HG03354 (cell line): ENCODE results near the gene LIMD2.
"Not testable (repeated sequence)": the region's sequence is repeated elsewhere in the genome, so short reads cannot be mapped to it uniquely, and the experiment has no call there.

Source experiments
- ATAC-seq: cut with Tn5 transposase; IDR thresholded peaks from one replicate; pipeline ENCODE4 v1.9.1; 2021; ENCODE audit warnings: mild to moderate bottlenecking; ENCODE audit not compliant: unreplicated experiment, poor library complexity, severe bottlenecking

The LIMD2 gene

GRCh38 chr17:63699638-63700527 is at the start of gene LIMD2:
Gene LIMD2, minus strand, starts transcription at chr17:63700125. Its CDS starts 827 bp downstream, at chr17:63699298.
- peak; percentile 22 for ATAC-seq

GRCh38 chr17:63741408-63742173 is 41.7 kb upstream of the LIMD2 start, which contains the start of gene STRADA:
Gene STRADA, minus strand, starts transcription at chr17:63741799. Its CDS starts 13,430 bp downstream, at chr17:63728369.
- ATAC-seq, result peak; percentile 87

GRCh38 chr17:63741143-63741407 is 41.1 kb upstream of the LIMD2 start:
- peak; percentile 27 for ATAC-seq

- no peak for ATAC-seq
These were observed 40.7 kb upstream of the LIMD2 start for GRCh38 chr17:63740464-63741142.

- no peak for ATAC-seq
These were observed 35.8 kb upstream of the LIMD2 start for GRCh38 chr17:63735691-63736090.

- no peak for ATAC-seq
These were observed 22.5 kb upstream of the LIMD2 start for GRCh38 chr17:63722403-63722802.

- ATAC-seq, result not testable (repeated sequence)
These were observed 20.3 kb upstream of the LIMD2 start for GRCh38 chr17:63720194-63720593.

GRCh38 chr17:63718988-63719387 is 19.1 kb upstream of the LIMD2 start:
- no peak for ATAC-seq

- ATAC-seq, result no peak
These were observed 16.5 kb upstream of the LIMD2 start for GRCh38 chr17:63716426-63716825.

GRCh38 chr17:63714550-63715277 is 14.8 kb upstream of the LIMD2 start:
- no peak for ATAC-seq

- ATAC-seq, result no peak
These were observed 9.2 kb upstream of the LIMD2 start for GRCh38 chr17:63709110-63709509.

- ATAC-seq, result no peak
These were observed 7.2 kb upstream of the LIMD2 start for GRCh38 chr17:63707151-63707550.

GRCh38 chr17:63706336-63707082 is 6.6 kb upstream of the LIMD2 start:
- ATAC-seq, result no peak

GRCh38 chr17:63705657-63706056 is 5.7 kb upstream of the LIMD2 start:
- no peak for ATAC-seq

- no peak for ATAC-seq
These were observed 4.9 kb upstream of the LIMD2 start for GRCh38 chr17:63704836-63705235.

- no peak for ATAC-seq
These were observed 4.3 kb upstream of the LIMD2 start for GRCh38 chr17:63704259-63704576.

- no peak for ATAC-seq
These were observed 3.8 kb upstream of the LIMD2 start for GRCh38 chr17:63703556-63704258.

GRCh38 chr17:63703029-63703428 is 3.1 kb upstream of the LIMD2 start:
- ATAC-seq, result no peak

GRCh38 chr17:63702721-63703015 is 2.7 kb upstream of the LIMD2 start:
- ATAC-seq, result no peak
